Activated T-cell treated with anti-CD3 and anti-CD28 coated beads for 4 hours (primary cell): Measurements from ENCODE around the gene CMTM7.
"Not testable (repeated sequence)": the region's sequence is repeated elsewhere in the genome, so short reads cannot be mapped to it uniquely, and the experiment has no call there.

Experiments
- DNase-seq: peaks from one replicate; pipeline ENCODE4 v3.0.0-alpha.2; 2020

The CMTM7 gene

GRCh38 chr3:32438596-32439344 lies 47.1 kb downstream of the CMTM7 start:
- no peak for DNase-seq

DNA sequence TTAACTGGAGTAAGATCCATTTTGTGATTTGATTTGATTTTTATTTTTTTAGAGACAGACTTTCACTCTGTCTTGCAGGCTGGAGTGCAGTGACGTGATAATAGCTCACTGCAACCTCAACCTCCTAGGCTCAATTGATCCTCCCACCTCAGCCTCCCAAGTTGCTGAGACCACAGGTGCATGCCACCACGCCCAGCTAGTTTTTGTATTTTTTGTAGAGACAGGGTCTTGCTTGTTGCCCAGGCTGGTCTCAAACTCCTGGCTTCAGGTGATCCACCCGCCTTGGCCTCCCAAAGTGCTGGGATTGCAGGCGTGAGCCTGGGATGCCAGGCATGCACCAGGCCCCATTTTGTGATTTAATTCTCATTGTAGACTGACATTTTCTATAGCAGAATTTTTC lies 47.8 kb downstream of the CMTM7 start:
- not testable (repeated sequence) for DNase-seq

- DNase-seq: no peak
These were observed 49.1 kb downstream of the CMTM7 start for GRCh38 chr3:32440611-32441350.

DNA sequence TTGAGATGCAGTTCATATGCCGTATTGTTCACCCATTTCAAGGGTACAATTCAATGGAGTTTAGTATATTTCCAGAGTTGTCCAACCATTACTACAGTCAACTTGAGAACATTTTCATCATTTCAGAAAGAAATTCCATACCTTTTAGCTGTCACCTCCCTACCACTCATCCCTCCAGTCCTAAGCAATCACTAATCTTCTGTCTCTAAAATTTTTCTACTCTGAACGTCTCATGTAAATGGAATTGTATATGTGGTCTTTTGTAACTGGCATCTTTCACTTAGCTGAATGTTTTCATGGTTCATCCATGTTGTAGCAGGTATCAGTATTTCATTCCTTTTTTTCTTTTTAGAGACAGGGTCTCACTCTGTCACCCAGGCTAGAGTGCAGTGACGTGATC lies 51.1 kb downstream of the CMTM7 start:
- no peak for DNase-seq

DNA sequence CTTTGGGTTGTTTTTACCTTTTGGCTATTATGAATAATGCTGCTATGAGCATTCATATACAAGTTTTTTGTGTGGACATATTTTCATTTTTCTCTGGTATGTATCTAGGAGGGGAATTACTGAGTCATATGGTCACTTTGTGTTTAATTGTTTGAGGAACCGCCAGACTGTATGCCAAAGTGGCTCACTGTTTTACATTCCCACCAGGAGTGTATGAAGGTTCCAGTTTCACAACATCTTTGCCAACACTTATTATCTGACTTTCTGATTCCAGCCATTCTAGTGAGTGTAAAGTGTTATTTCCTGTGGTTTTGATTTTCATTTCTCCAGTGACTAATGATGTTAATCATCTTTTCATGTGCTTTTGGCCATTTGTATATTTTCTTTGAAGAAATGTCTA lies 51.8 kb downstream of the CMTM7 start:
- no peak for DNase-seq

DNA sequence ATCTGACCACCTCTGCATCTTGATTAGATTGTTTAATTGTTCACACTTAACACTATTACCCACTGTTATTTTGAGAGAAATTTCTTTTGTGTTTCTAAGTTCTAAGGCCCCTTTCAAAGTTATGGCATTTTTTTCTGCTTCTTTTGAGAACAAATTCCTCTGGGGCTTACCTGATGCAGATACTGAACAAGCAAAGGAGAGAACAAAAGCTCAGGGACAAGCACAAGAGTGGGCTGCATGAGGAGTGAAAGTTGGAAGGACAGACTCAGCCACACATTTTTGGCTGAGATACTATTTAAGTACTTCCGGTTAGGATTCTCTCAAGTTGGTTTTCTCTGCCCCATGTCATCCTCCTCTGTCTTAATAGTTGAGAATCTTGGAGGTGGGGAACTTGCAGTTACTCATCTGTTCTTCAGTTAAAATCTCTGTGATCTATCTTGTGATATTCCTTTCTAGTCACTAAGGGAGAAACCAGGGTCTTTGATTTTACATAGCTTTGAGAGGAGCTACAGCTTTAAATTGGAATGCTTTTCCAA lies 56.3 kb downstream of the CMTM7 start:
- DNase-seq: no peak

DNA sequence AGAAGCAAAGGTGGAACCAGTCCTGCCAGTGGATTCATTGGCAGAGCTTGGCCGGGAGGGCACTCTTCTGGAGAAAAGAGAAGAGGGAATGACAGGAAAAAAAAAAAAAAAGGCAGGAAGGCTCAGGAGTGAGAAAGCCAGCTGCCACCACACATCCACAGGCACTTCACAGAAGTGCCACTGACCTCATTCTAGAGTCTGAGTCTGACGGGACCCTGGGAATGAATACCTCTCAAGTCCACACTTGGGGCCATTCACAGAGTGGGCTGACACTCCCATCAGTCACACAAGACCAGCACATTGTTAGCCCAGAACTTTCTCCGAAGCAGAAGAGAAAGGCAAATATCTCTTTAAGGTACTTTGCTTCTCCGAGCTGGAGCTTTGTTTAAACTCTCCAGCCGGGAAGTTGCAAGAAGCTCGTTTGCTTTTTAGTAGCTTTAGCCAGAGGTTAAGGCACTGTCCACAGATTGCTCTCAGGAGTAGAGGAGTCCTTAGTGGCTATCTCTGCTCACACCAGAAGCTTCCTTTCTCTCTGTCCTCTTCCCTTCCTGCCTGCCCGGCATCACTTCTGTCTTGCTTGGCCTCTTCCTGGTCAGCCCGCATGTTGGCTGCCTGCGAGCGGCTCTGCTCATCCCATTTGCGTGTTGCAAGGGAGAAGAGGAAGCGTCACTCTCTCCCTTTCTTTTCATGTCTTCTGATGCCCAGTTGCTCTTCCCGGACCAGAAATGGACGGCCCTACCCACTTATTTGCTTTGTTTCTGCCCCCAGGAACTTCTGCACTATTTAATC lies 57.2 kb downstream of the CMTM7 start:
- no peak for DNase-seq

- no peak for DNase-seq
These were observed 58.0 kb downstream of the CMTM7 start for GRCh38 chr3:32449691-32450090.

DNA sequence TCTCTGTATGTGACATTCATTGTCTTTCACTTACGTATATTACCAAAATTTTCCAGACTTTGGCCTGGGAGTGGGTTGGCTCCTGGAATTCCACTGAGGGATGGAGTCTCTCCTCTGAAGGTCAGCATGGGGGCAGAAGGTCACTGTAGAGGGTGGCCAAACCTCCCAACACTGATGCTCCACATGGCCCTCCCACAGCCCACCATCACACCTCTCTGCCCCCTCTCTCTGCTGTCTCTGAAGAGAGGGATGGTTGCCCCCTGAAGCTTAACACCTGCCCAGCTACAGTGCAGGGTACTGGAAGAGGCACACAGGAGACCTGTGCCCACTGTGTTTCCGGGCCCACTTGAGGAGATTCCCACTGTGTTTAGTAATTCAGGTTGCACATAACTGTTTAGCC lies 58.8 kb downstream of the CMTM7 start:
- DNase-seq: no peak

DNA sequence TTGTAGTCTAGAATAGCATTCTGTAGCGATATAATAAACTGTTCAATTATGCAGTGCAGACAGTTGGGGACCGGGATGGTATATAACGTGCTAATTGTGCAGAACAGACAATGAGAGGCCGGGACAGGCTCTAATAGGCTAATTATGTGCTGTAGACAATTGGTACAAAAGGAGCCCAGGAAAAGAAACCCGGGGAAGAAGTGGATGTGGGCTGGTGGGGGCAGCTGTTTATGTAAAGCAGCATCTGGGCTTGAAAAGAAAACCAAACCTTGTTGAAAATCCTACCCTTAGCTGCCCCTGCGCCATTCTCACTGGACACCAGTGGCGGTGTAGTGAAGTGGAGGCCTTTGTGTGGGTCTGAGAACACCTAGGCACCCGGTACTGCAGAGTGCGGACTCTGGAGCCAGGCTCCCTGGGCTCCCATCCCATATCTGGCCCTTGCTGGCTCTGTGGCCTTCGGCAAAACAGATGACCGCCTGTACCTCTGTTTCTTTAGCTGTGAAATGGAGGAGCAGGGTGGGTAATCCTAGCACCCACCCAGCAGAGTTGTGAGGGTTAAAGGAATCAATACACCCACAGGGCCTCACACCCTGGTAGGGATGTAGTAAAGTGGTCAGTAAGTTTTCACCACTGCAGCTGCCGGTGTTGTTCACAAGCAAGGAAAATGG lies 59.5 kb downstream of the CMTM7 start:
- DNase-seq: no peak

DNA sequence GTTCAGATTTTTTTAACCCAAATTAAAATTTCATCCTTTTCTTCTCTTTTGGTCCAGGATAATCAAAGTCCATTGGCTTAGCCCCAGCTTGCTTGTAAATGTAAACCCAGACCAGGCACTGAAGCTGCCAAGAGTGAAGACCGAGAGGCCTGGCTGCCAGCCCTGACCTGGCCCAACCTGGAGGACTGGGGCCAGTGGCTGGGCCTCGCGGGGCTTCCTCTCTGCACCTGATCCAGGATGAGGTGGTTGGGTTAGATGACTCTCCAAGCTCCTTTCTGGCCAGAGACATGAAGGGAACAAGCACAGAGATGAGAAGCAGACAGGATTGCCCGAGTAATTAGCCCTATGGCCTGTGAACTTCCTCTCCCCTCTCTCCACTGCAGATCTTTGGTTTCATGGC lies 60.4 kb downstream of the CMTM7 start:
- DNase-seq: no peak

DNA sequence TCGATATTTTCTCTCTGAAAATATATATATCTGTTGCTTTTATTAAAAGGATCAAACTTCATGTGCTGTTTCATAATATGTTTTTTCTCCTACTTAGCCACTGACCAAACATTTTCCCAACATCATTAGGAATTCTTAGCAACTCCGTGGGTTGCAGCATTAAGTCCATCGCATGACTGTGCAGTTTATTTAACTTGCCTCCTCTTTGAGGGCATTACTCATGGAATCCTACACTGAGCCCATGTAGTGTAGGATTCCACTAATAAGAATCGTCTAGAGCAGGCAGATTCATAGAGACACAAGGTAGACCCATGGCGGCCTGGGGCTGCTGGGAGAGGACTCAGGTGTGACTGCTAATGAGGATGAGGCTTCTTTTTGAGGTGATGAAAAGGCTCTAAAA lies 61.7 kb downstream of the CMTM7 start:
- DNase-seq: no peak

GRCh38 chr3:32454111-32454510 lies 62.5 kb downstream of the CMTM7 start:
- no peak for DNase-seq

- DNase-seq: no peak
These were observed 63.3 kb downstream of the CMTM7 start for GRCh38 chr3:32454731-32455608.

DNA sequence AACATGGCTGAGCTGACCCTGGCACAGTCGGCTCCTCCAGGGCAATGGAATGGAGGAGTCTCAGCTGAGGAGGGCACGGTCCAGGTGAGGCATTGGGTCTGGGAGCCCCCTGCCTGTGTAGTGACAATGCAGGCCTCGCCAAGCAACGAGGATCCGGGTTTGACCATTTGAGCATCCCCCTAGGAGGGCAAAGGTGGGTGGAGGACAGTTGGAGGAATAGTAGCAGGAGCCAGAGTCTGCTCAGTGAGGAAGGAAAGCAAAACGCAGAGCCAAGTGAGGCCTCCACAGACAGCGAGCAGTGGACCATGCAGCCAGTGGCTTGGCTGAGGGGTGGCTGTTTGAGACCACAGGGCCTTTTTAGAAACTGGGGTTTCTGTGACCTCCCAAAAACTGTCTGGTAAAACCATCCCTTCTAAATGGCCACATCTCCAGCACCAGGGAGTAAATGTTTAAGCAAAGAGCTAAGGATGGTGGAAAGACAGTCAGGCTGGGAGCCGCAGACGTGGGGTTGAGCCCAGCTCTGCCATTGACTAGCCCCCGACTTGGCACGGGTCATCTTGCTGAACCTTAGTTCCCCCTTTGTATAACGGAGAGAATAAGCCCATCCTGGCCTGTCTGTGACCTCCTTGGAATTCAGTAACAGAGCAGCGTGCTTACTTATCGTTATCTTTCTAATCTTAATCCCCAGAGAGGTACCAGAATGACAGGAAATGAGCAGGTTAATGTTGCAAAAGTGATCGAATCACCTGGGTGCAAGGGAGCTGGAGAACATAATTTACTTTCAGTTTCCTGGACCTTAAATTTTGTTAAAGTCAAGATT lies 64.2 kb downstream of the CMTM7 start:
- DNase-seq: no peak

DNA sequence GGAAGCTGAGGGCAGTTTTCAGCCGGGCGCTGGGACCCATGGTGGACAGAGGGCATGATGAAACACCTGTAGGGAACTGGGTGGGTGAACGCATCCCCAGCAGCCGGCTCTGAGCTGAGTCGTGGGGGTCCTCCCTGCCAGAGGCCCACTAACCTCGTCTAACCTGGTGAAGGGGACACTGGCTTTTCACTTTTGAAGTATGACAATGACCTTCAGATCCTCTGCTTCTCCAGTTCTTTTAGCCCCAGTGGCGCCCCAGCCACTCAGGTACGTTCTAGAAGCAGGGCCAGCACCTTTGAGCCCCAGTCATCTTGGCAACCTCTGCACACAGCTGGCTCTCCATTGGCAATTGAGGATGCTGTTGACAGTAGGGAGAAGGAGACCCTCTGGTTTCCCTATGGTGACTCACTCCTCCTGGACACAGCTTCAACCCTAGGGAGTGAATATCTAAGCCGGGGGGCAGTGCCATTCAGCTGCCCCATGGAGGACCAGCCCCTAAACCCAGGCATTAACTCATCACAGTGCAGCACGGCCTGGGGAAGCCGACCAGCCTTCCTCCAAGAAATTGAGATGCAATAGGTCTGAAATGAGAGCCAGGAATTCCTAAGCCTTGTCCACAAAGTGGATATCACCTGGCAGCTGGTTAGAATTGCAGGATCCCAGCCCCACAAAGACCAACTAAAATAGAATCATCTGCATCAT lies 64.9 kb downstream of the CMTM7 start:
- no peak for DNase-seq

GRCh38 chr3:32457971-32458471 lies 66.4 kb downstream of the CMTM7 start:
- DNase-seq: no peak

GRCh38 chr3:32459450-32459849 lies 67.8 kb downstream of the CMTM7 start:
- no peak for DNase-seq

- no peak for DNase-seq
These were observed 68.5 kb downstream of the CMTM7 start for GRCh38 chr3:32460031-32460749.
